Hematopoietic multipotent progenitor cell treated with erythropoietin and hydrocortisone succinate and interleukin-3 and kit ligand, for 8 days (in vitro differentiated cells): ENCODE data around the gene LDHAL6B.
A peak's percentile ranks its signal among the peaks of the same experiment; 100 is the strongest.

ENCODE experiments used
- DNase-seq: peaks from one replicate; pipeline ENCODE4 v3.0.0-alpha.2; 2015

Gene LDHAL6B

GRCh38 chr15:59255680-59256336, 49.2 kb downstream of the LDHAL6B start:
- DNase-seq: peak; percentile 16

GRCh38 chr15:59256482-59256881, 49.8 kb downstream of the LDHAL6B start:
- no peak for DNase-seq

- DNase-seq: no peak
These were observed 50.5 kb downstream of the LDHAL6B start for GRCh38 chr15:59257140-59257539.
